Stimulated activated CD8-positive, alpha-beta memory T cell treated with anti-CD3 and anti-CD28 coated beads, Interleukin-15, amount 100 ng/mL, for 1 hour (primary cell): ENCODE data around the gene NGDN.
"Not testable (repeated sequence)": the region's sequence is repeated elsewhere in the genome, so short reads cannot be mapped to it uniquely, and the experiment has no call there.

ENCODE experiments used
- DNase-seq: peaks from one replicate; pipeline ENCODE4 v3.0.0-alpha.2; 2020; ENCODE audit warnings: low read depth

NGDN gene

GRCh38 chr14:23439107-23439835 lies 30.2 kb upstream of the NGDN start:
- no peak for DNase-seq

DNA sequence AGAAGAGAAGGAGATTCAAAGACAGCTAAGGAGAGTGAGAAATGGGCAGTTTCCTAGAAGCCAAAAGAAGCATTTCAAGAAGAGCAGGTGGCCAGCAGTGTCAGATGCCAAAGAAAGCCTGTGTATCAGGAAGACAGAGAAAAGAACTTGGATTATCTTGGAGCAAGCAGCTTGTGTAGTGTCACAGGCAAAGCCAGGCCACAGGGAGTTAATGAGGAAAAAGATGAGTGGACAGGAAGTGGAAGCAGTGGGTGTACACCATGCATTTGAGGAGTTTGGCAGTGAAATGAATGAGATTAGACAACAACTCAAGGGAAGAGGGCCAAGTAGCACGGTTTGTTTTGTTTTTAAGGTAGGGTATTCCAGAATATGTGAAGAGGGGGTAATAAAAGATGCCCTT lies 28.4 kb upstream of the NGDN start:
- no peak for DNase-seq

DNA sequence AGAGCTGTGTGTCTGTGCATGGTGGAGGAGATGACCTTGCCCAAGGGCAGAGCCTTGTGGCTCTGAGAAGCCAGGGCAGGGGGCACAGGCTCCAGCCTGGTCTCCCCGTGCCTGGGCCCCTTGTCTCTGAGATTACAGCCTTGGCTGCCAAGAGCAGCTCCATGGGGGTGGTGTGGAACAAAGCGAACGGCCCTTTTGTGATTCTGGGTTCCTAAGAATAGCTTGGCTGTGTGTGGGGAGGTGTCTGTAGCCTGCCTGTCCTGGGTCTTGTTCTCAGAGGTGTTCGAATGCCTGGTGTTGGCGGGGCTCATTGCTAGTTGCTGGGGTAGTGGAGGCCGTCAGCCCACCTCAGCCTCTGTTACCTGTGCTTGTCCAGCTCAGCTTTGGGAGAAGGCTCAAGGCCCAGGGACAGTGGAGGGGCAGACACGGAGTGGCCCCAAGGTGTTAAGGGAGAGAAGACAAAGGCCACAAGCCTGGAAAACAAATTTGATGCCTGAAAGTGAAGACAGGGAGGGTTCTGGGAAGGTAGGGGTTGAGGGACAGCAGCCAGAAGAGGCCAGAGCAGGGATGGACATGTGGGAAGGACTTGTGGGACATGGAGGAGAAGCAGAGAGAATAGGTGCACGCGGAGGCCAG lies 26.7 kb upstream of the NGDN start:
- no peak for DNase-seq

DNA sequence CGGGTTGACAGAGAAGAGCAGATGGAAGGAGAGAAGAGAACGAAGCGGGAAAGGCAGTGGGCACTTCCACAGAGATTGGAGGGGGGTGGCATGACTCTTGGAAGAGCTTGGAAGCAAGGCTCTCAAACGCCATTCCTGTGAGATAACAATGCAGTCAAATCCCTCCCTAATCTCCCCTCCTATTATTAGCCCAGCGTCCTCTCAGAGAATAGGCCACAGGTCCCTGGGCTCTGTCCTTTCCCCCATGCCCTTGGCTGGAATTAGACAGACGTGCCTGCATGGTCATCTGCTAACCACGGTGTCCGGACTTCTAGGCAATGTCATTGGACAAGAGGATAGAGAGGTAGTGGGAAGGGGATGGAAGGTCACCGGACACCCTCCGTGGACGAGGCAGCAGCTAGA lies 26.1 kb upstream of the NGDN start:
- DNase-seq = no peak

DNA sequence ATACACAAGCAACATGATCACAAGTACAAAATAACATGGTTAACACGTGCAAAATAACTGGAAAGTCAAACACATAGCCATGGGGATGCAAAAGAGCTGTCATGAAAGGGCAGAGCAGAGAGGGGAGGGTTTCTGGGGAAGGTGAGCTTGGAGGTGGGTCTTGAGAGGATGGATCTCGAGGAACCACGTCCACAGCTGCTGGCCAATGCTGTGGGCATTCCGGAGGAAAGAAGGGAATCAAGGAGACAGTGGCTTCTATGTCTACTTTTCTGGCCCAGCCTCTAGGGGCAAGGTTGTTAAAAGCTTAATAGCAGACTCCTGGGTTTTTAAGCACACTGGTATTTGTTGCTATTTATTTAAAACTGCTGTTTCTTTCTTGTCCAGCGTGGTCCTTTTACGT lies 25.6 kb upstream of the NGDN start:
- DNase-seq = no peak

GRCh38 chr14:23444314-23444713 lies 25.2 kb upstream of the NGDN start:
- DNase-seq = no peak

- no peak for DNase-seq
Observed at GRCh38 chr14:23445773-23446172, 23.7 kb upstream of the NGDN start.

DNA sequence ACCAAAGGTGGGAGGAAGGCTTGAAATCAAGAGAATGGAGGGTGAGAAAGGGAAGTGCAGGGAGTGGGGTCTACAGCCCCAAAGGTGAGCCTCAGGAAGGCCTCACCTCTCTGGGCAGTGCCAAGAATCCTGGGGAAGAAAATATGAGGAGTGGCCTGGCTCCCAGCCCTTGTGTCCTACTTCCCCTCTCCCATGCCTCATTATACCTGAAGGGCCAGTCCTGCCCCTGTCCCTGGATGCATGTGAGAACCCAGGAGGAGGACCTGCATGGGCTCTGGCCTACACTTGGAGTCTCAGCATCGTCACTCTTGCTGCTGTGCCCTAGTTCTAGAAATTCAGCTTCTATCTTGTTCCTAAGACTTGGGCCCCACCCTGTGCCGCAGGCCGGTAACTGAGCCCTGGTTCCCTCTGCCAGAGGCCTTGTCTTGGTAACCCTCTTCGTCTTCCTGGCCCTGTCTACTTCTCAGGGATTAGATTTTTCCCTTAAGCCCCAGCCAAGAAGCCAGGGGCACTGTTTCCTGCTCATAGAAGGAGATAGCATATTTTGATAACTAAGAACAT lies 23.1 kb upstream of the NGDN start:
- no peak for DNase-seq

DNA sequence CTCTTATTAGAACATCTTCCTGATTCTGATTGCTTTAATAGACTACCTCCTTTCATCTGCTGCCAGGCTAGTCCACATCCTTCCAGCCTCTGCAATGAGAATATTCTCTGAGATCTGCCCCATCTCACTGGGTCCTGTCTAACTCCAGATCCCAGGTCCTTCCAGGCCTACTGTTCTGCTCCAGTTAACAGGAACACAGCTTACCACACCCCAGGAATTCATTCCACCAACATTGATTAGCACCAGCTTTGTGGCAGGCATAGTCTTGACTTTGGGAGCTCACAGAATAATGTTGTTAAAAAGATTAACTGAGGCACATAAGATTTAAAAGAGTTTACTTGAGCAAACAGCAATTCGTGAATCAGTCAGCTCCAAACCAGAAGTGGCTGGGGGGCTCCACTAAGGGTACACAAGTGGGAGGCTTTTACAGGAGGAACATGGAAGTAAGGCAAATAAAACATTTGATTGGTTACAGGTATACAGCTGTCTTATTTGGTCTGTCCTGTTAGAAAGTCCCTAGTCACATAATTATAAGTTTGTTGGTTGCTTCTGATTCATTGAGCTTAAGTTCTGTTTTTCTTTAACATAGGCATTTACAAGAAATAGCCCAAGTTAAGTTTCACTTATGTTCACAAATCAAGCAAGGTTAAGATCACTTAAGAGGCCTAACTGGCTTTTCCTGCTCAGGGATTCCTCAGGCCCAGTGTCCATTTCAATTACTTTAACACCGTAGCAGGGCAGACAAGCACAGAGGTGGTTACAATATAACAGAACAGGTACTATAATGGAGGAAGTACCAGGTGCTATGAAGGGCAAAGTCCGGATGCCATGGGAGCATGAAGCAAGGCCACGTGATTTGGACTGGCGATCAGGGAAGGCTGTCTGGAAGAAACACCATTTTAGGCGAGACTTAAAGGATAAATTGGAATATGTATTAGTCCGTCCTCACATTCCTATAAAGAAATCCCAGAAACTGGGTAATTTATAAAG lies 21.8 kb upstream of the NGDN start:
- DNase-seq = no peak

- no peak for DNase-seq
Observed at GRCh38 chr14:23449314-23449713, 20.2 kb upstream of the NGDN start.

GRCh38 chr14:23450379-23450778 lies 19.1 kb upstream of the NGDN start:
- DNase-seq = no peak

- DNase-seq = no peak
Observed at GRCh38 chr14:23452237-23452636, 17.3 kb upstream of the NGDN start.

GRCh38 chr14:23454445-23454856 lies 15.1 kb upstream of the NGDN start:
- DNase-seq = no peak

- DNase-seq = not testable (repeated sequence)
Observed at GRCh38 chr14:23456883-23457586, 12.5 kb upstream of the NGDN start.

DNA sequence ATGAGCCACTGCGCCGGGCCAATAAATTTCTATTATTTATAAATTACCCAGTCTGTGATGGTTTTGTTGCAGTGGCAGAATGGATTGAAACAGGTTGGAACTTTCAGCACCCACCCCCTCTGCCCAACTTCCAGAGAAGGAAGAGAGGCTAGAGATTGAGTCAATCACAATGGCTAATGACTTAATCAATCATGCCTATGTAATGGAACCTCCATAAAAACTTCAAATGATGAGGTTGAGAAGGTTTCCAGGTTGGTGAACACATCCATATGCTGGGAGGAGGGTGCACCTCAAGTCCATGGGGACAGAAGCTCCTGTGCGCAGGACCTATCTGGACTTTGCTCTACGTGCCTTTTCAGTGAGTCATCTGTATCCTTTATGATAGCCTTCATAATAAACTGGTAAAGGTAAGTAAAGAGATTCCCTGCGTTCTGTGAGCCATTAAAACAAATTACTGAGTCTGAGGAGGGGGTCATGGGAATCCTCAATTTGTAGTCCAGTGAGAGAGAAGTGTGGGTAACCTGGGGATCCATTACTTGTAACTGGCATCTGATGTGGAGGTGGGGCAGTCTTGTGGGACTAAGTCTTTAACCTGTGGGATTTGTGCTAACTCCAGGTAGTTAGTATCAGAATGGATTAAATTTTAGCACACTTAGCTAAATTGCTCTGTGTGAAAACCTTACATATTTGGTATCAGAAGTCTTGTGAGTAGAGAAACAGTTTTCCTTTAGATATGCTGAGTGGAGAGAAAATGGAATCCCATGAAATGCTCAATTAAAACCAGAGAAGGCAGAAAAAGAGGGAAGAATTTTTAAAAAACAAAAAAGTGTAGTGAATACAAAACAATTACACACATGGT lies 11.7 kb upstream of the NGDN start:
- no peak for DNase-seq

GRCh38 chr14:23460960-23461359 lies 8.5 kb upstream of the NGDN start:
- DNase-seq = no peak

- DNase-seq = no peak
Observed at GRCh38 chr14:23464700-23465099, 4.8 kb upstream of the NGDN start.

DNA sequence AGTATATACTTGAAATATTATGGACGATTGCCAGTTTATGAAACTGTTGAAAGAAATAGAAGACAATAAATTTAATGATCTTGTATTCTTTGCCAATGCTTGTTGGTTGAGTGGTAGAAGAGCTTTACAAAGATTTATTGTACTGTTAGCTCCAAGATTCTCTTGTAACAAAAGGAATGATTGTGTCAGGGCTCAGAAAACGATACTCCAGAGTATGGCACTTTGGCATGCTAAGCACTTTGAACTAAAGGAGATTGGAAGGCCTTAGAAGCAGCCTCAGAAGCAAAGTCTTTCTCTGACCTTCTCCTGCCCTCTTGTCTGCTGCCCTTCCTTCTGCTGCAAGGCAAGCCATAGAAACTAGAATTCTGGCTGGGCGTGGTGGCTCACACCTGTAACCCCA lies 4.2 kb upstream of the NGDN start:
- no peak for DNase-seq

GRCh38 chr14:23468704-23469126 lies 788 bp upstream of the NGDN start:
- DNase-seq = no peak

DNA sequence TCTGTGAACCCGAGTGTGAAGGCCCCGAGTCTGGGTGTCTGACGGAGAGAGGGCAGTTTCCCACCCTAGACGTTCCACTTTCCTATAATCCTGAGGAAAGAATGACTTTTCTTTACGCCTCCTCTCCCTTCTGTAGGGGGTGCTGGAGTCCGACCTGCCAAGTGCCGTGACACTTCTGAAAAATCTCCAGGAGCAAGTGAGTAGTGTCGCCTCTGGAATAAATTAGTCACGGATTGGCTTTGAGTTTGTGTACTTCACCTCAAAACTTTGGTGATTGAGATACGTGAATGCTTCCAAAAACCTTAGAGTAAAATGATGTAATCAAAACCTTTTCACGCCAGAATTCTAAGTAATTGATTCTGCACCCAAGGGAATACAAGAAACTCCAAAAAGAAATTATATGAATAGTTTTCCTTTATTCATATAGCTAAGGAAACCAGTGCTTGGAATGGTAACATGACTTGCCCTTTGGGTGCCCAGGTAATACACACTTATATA lies 452 bp downstream of the NGDN start:
- no peak for DNase-seq

DNA sequence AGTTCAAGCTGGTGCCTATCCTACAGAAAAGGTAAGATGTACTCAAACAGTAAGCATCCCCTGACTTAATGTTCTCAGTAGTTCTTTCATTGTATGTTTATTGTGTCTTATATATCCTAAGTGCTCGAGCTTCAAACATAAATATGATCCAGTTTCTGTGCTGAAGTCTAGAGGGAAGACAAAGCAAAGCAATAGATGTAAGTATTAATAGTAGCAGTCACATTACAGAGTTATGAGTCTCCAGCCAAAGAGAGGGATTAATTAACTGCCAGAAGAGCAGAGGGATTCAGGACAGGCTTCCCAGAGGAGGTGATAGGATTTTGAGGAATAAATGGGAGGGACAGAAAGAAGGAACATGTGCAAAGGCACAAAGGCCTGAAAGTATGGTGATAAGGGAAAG lies 1.4 kb downstream of the NGDN start:
- DNase-seq = no peak
